Type B pancreatic cell (in vitro differentiated cells): ENCODE data around the gene RLN2. TPM values are rescaled to one million over a fixed set of nuclear protein-coding genes. Genes with fewer than 3 reads are reported as not detected.

ENCODE experiments used
- DNase-seq: peaks from one replicate; pipeline ENCODE4 v3.0.0; 2021; ENCODE audit warnings: mixed read lengths; ENCODE audit not compliant: unreplicated experiment; ENCODE audit errors: extremely low spot score
- H3K27ac Mint-ChIP-seq: 2 replicates; pipeline ENCODE4 v1.8.0; 2021; ENCODE audit warnings: mild to moderate bottlenecking, mixed read lengths
- H3K27me3 Mint-ChIP-seq: 2 replicates; pipeline ENCODE4 v1.8.0; 2021; ENCODE audit warnings: mixed read lengths
- H3K36me3 Mint-ChIP-seq: 2 replicates; pipeline ENCODE4 v1.8.0; 2021; ENCODE audit warnings: mixed read lengths
- H3K4me1 Mint-ChIP-seq: one replicate; pipeline ENCODE4 v1.8.0; 2021; ENCODE audit warnings: mixed read lengths; ENCODE audit not compliant: unreplicated experiment
- H3K4me3 Mint-ChIP-seq: 2 replicates; pipeline ENCODE4 v1.8.0; 2021; ENCODE audit warnings: mild to moderate bottlenecking, mixed read lengths
- H3K9me3 Mint-ChIP-seq: 2 replicates; pipeline ENCODE4 v1.8.0; 2021; ENCODE audit warnings: mixed read lengths
- CTCF ChIP-seq: fragments of 200-600 bp; sonication (generic); conservative IDR thresholded peaks from 2 replicates; pipeline ENCODE4 v1.5.0; 2021; ENCODE audit warnings: antibody characterized with exemption, mild to moderate bottlenecking
- total RNA-seq: library from RNA; stranded (reverse); gene quantifications from 2 replicates; pipeline ENCODE4 v1.2.1, GENCODE V29; 2021; ENCODE audit warnings: low replicate concordance

Gene RLN2
- total RNA-seq, 1 donor from 2014 or later, result not detected

- H3K4me3 Mint-ChIP-seq, result no peak overlapping the region
- TF ChIP-seq CTCF, result no peak
- peaks cover 7% of the 10 kb centered on the region for H3K9me3 Mint-ChIP-seq
- H3K27ac Mint-ChIP-seq, result no peak overlapping the region
- no peak for DNase-seq
- no peaks in the 10 kb centered on the region for H3K4me1 Mint-ChIP-seq
- H3K36me3 Mint-ChIP-seq, result no peaks in the 10 kb centered on the region
- peaks cover 12% of the 10 kb centered on the region for H3K27me3 Mint-ChIP-seq
Observed at GRCh38 chr9:5310851-5311250, 6.3 kb upstream of the RLN2 start.

GRCh38 chr9:5305741-5306140 is 1.2 kb upstream of the RLN2 start:
- H3K4me3 Mint-ChIP-seq, result no peak overlapping the region
- no peak for TF ChIP-seq CTCF
- H3K27ac Mint-ChIP-seq, result no peak overlapping the region

GRCh38 chr9:5301544-5301943 is 3.0 kb downstream of the RLN2 start:
- TF ChIP-seq CTCF, result no peak

More at GRCh38 chr9:5305741-5306140, 1.2 kb upstream of the RLN2 start:
- Mint-ChIP-seq H3K4me1 (no peaks in the 10 kb centered on the region), H3K36me3 (no peaks in the 10 kb centered on the region), H3K9me3 (no peaks in the 10 kb centered on the region), H3K27me3 (peaks cover 12% of the 10 kb centered on the region)
- DNase-seq, result no peak

GRCh38 chr9:5292141-5292540 is 12.4 kb downstream of the RLN2 start:
- H3K27me3 Mint-ChIP-seq, result no peaks in the 10 kb centered on the region
- no peak overlapping the region for H3K4me3 Mint-ChIP-seq
- no peaks in the 10 kb centered on the region for H3K4me1 Mint-ChIP-seq
- DNase-seq, result no peak
- peaks cover 5% of the 10 kb centered on the region for H3K9me3 Mint-ChIP-seq
- H3K36me3 Mint-ChIP-seq, result no peaks in the 10 kb centered on the region
- no peak overlapping the region for H3K27ac Mint-ChIP-seq
- TF ChIP-seq CTCF, result no peak

More at GRCh38 chr9:5301544-5301943, 3.0 kb downstream of the RLN2 start:
- Mint-ChIP-seq H3K27me3 (no peaks in the 10 kb centered on the region), H3K4me1 (no peaks in the 10 kb centered on the region), H3K9me3 (no peaks in the 10 kb centered on the region), H3K27ac (no peak overlapping the region), H3K36me3 (no peaks in the 10 kb centered on the region), H3K4me3 (no peak overlapping the region)
- no peak for DNase-seq

- Mint-ChIP-seq H3K9me3 (no peaks in the 10 kb centered on the region), H3K27me3 (peaks cover 5% of the 10 kb centered on the region), H3K27ac (no peak overlapping the region), H3K4me3 (no peak overlapping the region), H3K36me3 (no peaks in the 10 kb centered on the region), H3K4me1 (no peaks in the 10 kb centered on the region)
- no peak for DNase-seq
- no peak for TF ChIP-seq CTCF
Observed at GRCh38 chr9:5288591-5288990, 15.9 kb downstream of the RLN2 start.

- no peak for DNase-seq
- Mint-ChIP-seq H3K4me1 (no peaks in the 10 kb centered on the region), H3K36me3 (no peaks in the 10 kb centered on the region), H3K4me3 (no peak overlapping the region), H3K27ac (no peak overlapping the region), H3K9me3 (no peaks in the 10 kb centered on the region), H3K27me3 (peaks cover 5% of the 10 kb centered on the region)
- TF ChIP-seq CTCF, result no peak
Observed at GRCh38 chr9:5286262-5286661, 18.3 kb downstream of the RLN2 start.
